Measurements from ENCODE around the gene CORO6.

The CORO6 gene

GRCh38 chr17:29588562-29589411, 33.9 kb downstream of the CORO6 start:
- Histone ChIP-seq H3K27me3 (replicated peaks; ENCODE audit: control insufficient read depth, insufficient read depth, low read length) (no peaks in the 10 kb centered on the region), H3K4me3 (replicated peaks; ENCODE audit: low read depth, low read length) (peak overlapping the region; percentile 72), H3K36me3 (ENCODE audit: control insufficient read depth, insufficient read depth, low read length) (no peaks in the 10 kb centered on the region; the same call in 1 of the 2 replicates)
- DNase-seq (ENCODE audit: extremely low read depth, insufficient read length) = peak; percentile 59
- TF ChIP-seq CTCF (IDR thresholded peaks at IDR 0.05; ENCODE audit: insufficient read depth, low read length, poor library complexity, severe bottlenecking) = no peak

GRCh38 chr17:29588017-29588561, 34.6 kb downstream of the CORO6 start:
- Histone ChIP-seq H3K27me3 (replicated peaks; ENCODE audit: control insufficient read depth, insufficient read depth, low read length) (no peaks in the 10 kb centered on the region), H3K4me3 (replicated peaks; ENCODE audit: low read depth, low read length) (peak overlapping the region; percentile 72), H3K36me3 (ENCODE audit: control insufficient read depth, insufficient read depth, low read length) (peaks cover 2% of the 10 kb centered on the region)
- no peak for DNase-seq (ENCODE audit: extremely low read depth, insufficient read length)
- TF ChIP-seq CTCF (IDR thresholded peaks at IDR 0.05; ENCODE audit: insufficient read depth, low read length, poor library complexity, severe bottlenecking) = no peak

GRCh38 chr17:29587591-29587990, 35.1 kb downstream of the CORO6 start:
- H3K4me3 ChIP-seq (replicated peaks; ENCODE audit: low read depth, low read length) = peak overlapping the region; percentile 72
- TF ChIP-seq CTCF (IDR thresholded peaks at IDR 0.05; ENCODE audit: insufficient read depth, low read length, poor library complexity, severe bottlenecking) = no peak

GRCh38 chr17:29586676-29587469, 35.8 kb downstream of the CORO6 start:
- no peak for DNase-seq (ENCODE audit: extremely low read depth, insufficient read length)
- no peaks in the 10 kb centered on the region for H3K27me3 ChIP-seq (replicated peaks; ENCODE audit: control insufficient read depth, insufficient read depth, low read length)
- no peak for TF ChIP-seq CTCF (IDR thresholded peaks at IDR 0.05; ENCODE audit: insufficient read depth, low read length, poor library complexity, severe bottlenecking)
- peaks cover 8% of the 10 kb centered on the region for H3K36me3 ChIP-seq (ENCODE audit: control insufficient read depth, insufficient read depth, low read length)
- H3K4me3 ChIP-seq (replicated peaks; ENCODE audit: low read depth, low read length) = no peak overlapping the region

More at GRCh38 chr17:29587591-29587990, 35.1 kb downstream of the CORO6 start:
- DNase-seq (ENCODE audit: extremely low read depth, insufficient read length) = no peak
- Histone ChIP-seq H3K27me3 (replicated peaks; ENCODE audit: control insufficient read depth, insufficient read depth, low read length) (no peaks in the 10 kb centered on the region), H3K36me3 (ENCODE audit: control insufficient read depth, insufficient read depth, low read length) (peaks cover 4% of the 10 kb centered on the region)

- H3K36me3 ChIP-seq (ENCODE audit: control insufficient read depth, insufficient read depth, low read length) = peaks cover 11% of the 10 kb centered on the region
- peak; percentile 76 for TF ChIP-seq CTCF (IDR thresholded peaks at IDR 0.05; ENCODE audit: insufficient read depth, low read length, poor library complexity, severe bottlenecking)
- no peak for DNase-seq (ENCODE audit: extremely low read depth, insufficient read length)
- no peak overlapping the region for H3K4me3 ChIP-seq (replicated peaks; ENCODE audit: low read depth, low read length)
- no peaks in the 10 kb centered on the region for H3K27me3 ChIP-seq (replicated peaks; ENCODE audit: control insufficient read depth, insufficient read depth, low read length)
Measured at GRCh38 chr17:29585080-29585751, 37.5 kb downstream of the CORO6 start.

Data from GM06990 (cell line).